ENCODE data around the gene FKBP6.

The FKBP6 gene

GRCh38 chr7:73329861-73330581, 2.1 kb downstream of the FKBP6 start:
- Histone ChIP-seq H3K9me3 (ENCODE audit: insufficient read depth, low read length) (no peaks in the 10 kb centered on the region), H3K4me3 (ENCODE audit: insufficient read depth, low read length, poor library complexity, severe bottlenecking) (no peak overlapping the region), H4K20me1 (ENCODE audit: low read depth, low read length) (no peaks in the 10 kb centered on the region), H2AFZ (ENCODE audit: low read depth, low read length, severe bottlenecking) (no peak overlapping the region), H3K9me2 (replicated peaks; ENCODE audit: insufficient read depth, low read length) (no peaks in the 10 kb centered on the region), H3K36me3 (ENCODE audit: low read length) (no peaks in the 10 kb centered on the region), H3K9ac (ENCODE audit: low read length) (no peak overlapping the region), H3F3A (ENCODE audit: insufficient read depth) (no peaks in the 10 kb centered on the region), H3K27ac (ENCODE audit: low read depth, low read length) (no peak overlapping the region), H3K4me2 (ENCODE audit: low read depth, low read length, poor library complexity, severe bottlenecking) (no peak overlapping the region), H3K27me3 (ENCODE audit: low read length) (no peaks in the 10 kb centered on the region), H3K79me2 (ENCODE audit: insufficient read depth, low read length) (no peaks in the 10 kb centered on the region)
- TF ChIP-seq EZH2phosphoT487 (conservative IDR thresholded peaks at IDR 0.05; ENCODE audit: low read length) = no peak
- TF ChIP-seq, protein P1, sequence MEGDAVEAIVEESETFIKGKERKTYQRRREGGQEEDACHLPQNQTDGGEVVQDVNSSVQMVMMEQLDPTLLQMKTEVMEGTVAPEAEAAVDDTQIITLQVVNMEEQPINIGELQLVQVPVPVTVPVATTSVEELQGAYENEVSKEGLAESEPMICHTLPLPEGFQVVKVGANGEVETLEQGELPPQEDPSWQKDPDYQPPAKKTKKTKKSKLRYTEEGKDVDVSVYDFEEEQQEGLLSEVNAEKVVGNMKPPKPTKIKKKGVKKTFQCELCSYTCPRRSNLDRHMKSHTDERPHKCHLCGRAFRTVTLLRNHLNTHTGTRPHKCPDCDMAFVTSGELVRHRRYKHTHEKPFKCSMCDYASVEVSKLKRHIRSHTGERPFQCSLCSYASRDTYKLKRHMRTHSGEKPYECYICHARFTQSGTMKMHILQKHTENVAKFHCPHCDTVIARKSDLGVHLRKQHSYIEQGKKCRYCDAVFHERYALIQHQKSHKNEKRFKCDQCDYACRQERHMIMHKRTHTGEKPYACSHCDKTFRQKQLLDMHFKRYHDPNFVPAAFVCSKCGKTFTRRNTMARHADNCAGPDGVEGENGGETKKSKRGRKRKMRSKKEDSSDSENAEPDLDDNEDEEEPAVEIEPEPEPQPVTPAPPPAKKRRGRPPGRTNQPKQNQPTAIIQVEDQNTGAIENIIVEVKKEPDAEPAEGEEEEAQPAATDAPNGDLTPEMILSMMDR (IDR thresholded peaks at IDR 0.05; ENCODE audit: insufficient read depth, low read length, poor library complexity, severe bottlenecking) = no peak

- Histone ChIP-seq H3K79me2 (ENCODE audit: insufficient read depth, low read length) (no peaks in the 10 kb centered on the region), H3K9ac (ENCODE audit: low read length) (no peak overlapping the region), H4K20me1 (ENCODE audit: low read depth, low read length) (no peaks in the 10 kb centered on the region), H3K9me3 (ENCODE audit: insufficient read depth, low read length) (no peaks in the 10 kb centered on the region), H3K36me3 (ENCODE audit: low read length) (no peaks in the 10 kb centered on the region), H3F3A (ENCODE audit: insufficient read depth) (no peaks in the 10 kb centered on the region), H3K27me3 (ENCODE audit: low read length) (no peaks in the 10 kb centered on the region), H3K4me2 (ENCODE audit: low read depth, low read length, poor library complexity, severe bottlenecking) (no peak overlapping the region), H3K9me2 (replicated peaks; ENCODE audit: insufficient read depth, low read length) (no peaks in the 10 kb centered on the region), H3K4me3 (ENCODE audit: insufficient read depth, low read length, poor library complexity, severe bottlenecking) (no peak overlapping the region), H2AFZ (ENCODE audit: low read depth, low read length, severe bottlenecking) (no peak overlapping the region), H3K27ac (ENCODE audit: low read depth, low read length) (no peak overlapping the region)
- TF ChIP-seq, protein P1 (IDR thresholded peaks at IDR 0.05; ENCODE audit: insufficient read depth, low read length, poor library complexity, severe bottlenecking) = no peak
- TF ChIP-seq EZH2phosphoT487 (conservative IDR thresholded peaks at IDR 0.05; ENCODE audit: low read length) = no peak
These were observed 2.8 kb downstream of the FKBP6 start for GRCh38 chr7:73330772-73331171.

GRCh38 chr7:73332447-73332846, 4.5 kb downstream of the FKBP6 start:
- Histone ChIP-seq H3K36me3 (ENCODE audit: low read length) (no peaks in the 10 kb centered on the region), H3K27me3 (ENCODE audit: low read length) (no peaks in the 10 kb centered on the region), H3K4me2 (ENCODE audit: low read depth, low read length, poor library complexity, severe bottlenecking) (no peak overlapping the region), H3K9ac (ENCODE audit: low read length) (no peak overlapping the region), H3K4me3 (ENCODE audit: insufficient read depth, low read length, poor library complexity, severe bottlenecking) (no peak overlapping the region), H3K27ac (ENCODE audit: low read depth, low read length) (no peak overlapping the region), H3K79me2 (ENCODE audit: insufficient read depth, low read length) (no peaks in the 10 kb centered on the region), H4K20me1 (ENCODE audit: low read depth, low read length) (no peaks in the 10 kb centered on the region), H2AFZ (ENCODE audit: low read depth, low read length, severe bottlenecking) (no peak overlapping the region), H3K9me2 (replicated peaks; ENCODE audit: insufficient read depth, low read length) (no peaks in the 10 kb centered on the region), H3F3A (ENCODE audit: insufficient read depth) (no peaks in the 10 kb centered on the region), H3K9me3 (ENCODE audit: insufficient read depth, low read length) (no peaks in the 10 kb centered on the region)
- TF ChIP-seq, protein P1 (IDR thresholded peaks at IDR 0.05; ENCODE audit: insufficient read depth, low read length, poor library complexity, severe bottlenecking) = no peak
- TF ChIP-seq EZH2phosphoT487 (conservative IDR thresholded peaks at IDR 0.05; ENCODE audit: low read length) = no peak

Measured in SU-DHL-6 (cell line).